H9 (cell line): Measurements from ENCODE around the gene GRID1. TPM values are rescaled to one million over a fixed set of nuclear protein-coding genes. Genes with fewer than 3 reads are reported as not detected.

ENCODE experiments used
- DNase-seq: peaks from one replicate; pipeline ENCODE4 v3.0.0-alpha.2; 2017
- H2AFZ ChIP-seq: one replicate; pipeline ENCODE4 v1.6.1; 2013; ENCODE audit warnings: mild to moderate bottlenecking, low read length, control low read depth, moderate library complexity
- H2AK5ac ChIP-seq: 2 replicates; pipeline ENCODE4 v1.6.1; 2013; ENCODE audit warnings: low read length, control low read depth, mixed read lengths; ENCODE audit not compliant: insufficient read length
- H2BK120ac ChIP-seq: one replicate; pipeline ENCODE4 v1.6.1; 2013; ENCODE audit warnings: low read depth, mild to moderate bottlenecking, low read length, control low read depth, inconsistent platforms; ENCODE audit not compliant: poor library complexity, severe bottlenecking
- H2BK12ac ChIP-seq: 2 replicates; pipeline ENCODE4 v1.6.1; 2013; ENCODE audit warnings: low read length, control low read depth, mixed read lengths, low read depth; ENCODE audit not compliant: insufficient read length
- H2BK15ac ChIP-seq: 2 replicates; pipeline ENCODE4 v1.6.1; 2013; ENCODE audit warnings: low read depth, low read length, control low read depth
- H2BK20ac ChIP-seq: one replicate; pipeline ENCODE4 v1.6.1; 2013; ENCODE audit warnings: low read depth, mild to moderate bottlenecking, low read length, control low read depth, inconsistent platforms; ENCODE audit not compliant: poor library complexity, severe bottlenecking
- H2BK5ac ChIP-seq: 2 replicates; pipeline ENCODE4 v1.6.1; 2013; ENCODE audit warnings: low read length, control low read depth, mixed read lengths; ENCODE audit not compliant: insufficient read length
- H3K14ac ChIP-seq: 2 replicates; pipeline ENCODE4 v1.6.1; 2013; ENCODE audit warnings: low read length, control low read depth; ENCODE audit not compliant: insufficient read depth
- H3K18ac ChIP-seq: 2 replicates; pipeline ENCODE4 v1.6.1; 2013; ENCODE audit warnings: low read depth, mild to moderate bottlenecking, mixed read lengths, low read length, control low read depth; ENCODE audit not compliant: insufficient read length
- H3K23ac ChIP-seq: 2 replicates; pipeline ENCODE4 v1.6.1; 2013; ENCODE audit warnings: low read length, control low read depth, mixed read lengths, low read depth; ENCODE audit not compliant: insufficient read length
- H3K23me2 ChIP-seq: 2 replicates; pipeline ENCODE4 v1.6.1; 2013; ENCODE audit warnings: low read depth, mild to moderate bottlenecking, mixed read lengths, low read length, control low read depth; ENCODE audit not compliant: insufficient read length, poor library complexity, severe bottlenecking
- H3K27ac ChIP-seq: 2 replicates; pipeline ENCODE4 v1.5.1; 2013; ENCODE audit warnings: low read length, control low read depth, mixed read lengths, low read depth; ENCODE audit not compliant: insufficient read length
- H3K27me3 ChIP-seq: 2 replicates; pipeline ENCODE4 v1.6.1; 2013; ENCODE audit warnings: low read length, control low read depth, inconsistent platforms; ENCODE audit not compliant: insufficient read depth
- H3K4ac ChIP-seq: 2 replicates; pipeline ENCODE4 v1.6.1; 2013; ENCODE audit warnings: low read depth, mild to moderate bottlenecking, control low read depth, inconsistent platforms, low read length, moderate library complexity
- H3K4me1 ChIP-seq: 2 replicates; pipeline ENCODE4 v1.6.1; 2013; ENCODE audit warnings: low read length, control low read depth, inconsistent platforms; ENCODE audit not compliant: insufficient read depth
- H3K4me2 ChIP-seq: 2 replicates; pipeline ENCODE4 v1.6.1; 2013; ENCODE audit warnings: low read length, control low read depth, mixed read lengths; ENCODE audit not compliant: insufficient read length, insufficient read depth
- H3K56ac ChIP-seq: 2 replicates; pipeline ENCODE4 v1.6.1; 2013; ENCODE audit warnings: low read depth, mild to moderate bottlenecking, mixed read lengths, low read length, control low read depth; ENCODE audit not compliant: insufficient read length
- H3K79me1 ChIP-seq: 2 replicates; pipeline ENCODE4 v1.6.1; 2013; ENCODE audit warnings: low read depth, mild to moderate bottlenecking, moderate library complexity, low read length, control low read depth, inconsistent platforms; ENCODE audit not compliant: insufficient read depth, poor library complexity, severe bottlenecking
- H3K79me2 ChIP-seq: 2 replicates; pipeline ENCODE4 v1.6.1; 2013; ENCODE audit warnings: low read length, control low read depth, inconsistent platforms; ENCODE audit not compliant: insufficient read depth
- H3K9ac ChIP-seq: 2 replicates; pipeline ENCODE4 v1.6.1; 2013; ENCODE audit warnings: low read length, control low read depth, mixed read lengths; ENCODE audit not compliant: insufficient read length; ENCODE audit errors: extremely low read depth
- H3K9me3 ChIP-seq: one replicate; pipeline ENCODE4 v1.6.1; 2013; ENCODE audit warnings: low read depth, low read length, inconsistent platforms; ENCODE audit not compliant: control insufficient read depth
- H3T11ph ChIP-seq: one replicate; pipeline ENCODE4 v1.6.1; 2013; ENCODE audit warnings: mild to moderate bottlenecking, low read length, control low read depth, inconsistent platforms
- H4K20me1 ChIP-seq: one replicate; pipeline ENCODE4 v1.6.1; 2013; ENCODE audit not compliant: control insufficient read depth, insufficient read length, insufficient read depth
- H4K5ac ChIP-seq: 2 replicates; pipeline ENCODE4 v1.6.1; 2013; ENCODE audit warnings: low read depth, mild to moderate bottlenecking, mixed read lengths, low read length, control low read depth; ENCODE audit not compliant: insufficient read length
- H4K8ac ChIP-seq: replicated peaks from 2 replicates; pipeline ENCODE4 v1.6.1; 2013; ENCODE audit warnings: low read length, control low read depth, mixed read lengths, low read depth; ENCODE audit not compliant: insufficient read length
- H4K91ac ChIP-seq: 2 replicates; pipeline ENCODE4 v1.6.1; 2013; ENCODE audit warnings: low read depth, mild to moderate bottlenecking, moderate library complexity, mixed read lengths, low read length, control low read depth; ENCODE audit not compliant: insufficient read length
- H3K27ac Mint-ChIP-seq, 3 experiments: 2 replicates in 2 of 3; 3 replicates in 1 of 3; pipeline ENCODE4 v1.8.0; 2020 to 2021; ENCODE audit warnings: mixed read lengths in 3 of 3, mild to moderate bottlenecking in 1 of 3, moderate library complexity in 1 of 3
- H3K27me3 Mint-ChIP-seq: 2 replicates; pipeline ENCODE4 v1.8.0; 2021; ENCODE audit warnings: low read depth, mild to moderate bottlenecking, moderate library complexity, mixed read lengths
- H3K36me3 Mint-ChIP-seq, 3 experiments: 2 replicates in 2 of 3; 3 replicates in 1 of 3; pipeline ENCODE4 v1.8.0; 2020 to 2021; ENCODE audit warnings: low read depth in 3 of 3, mixed read lengths in 3 of 3; ENCODE audit not compliant: insufficient read depth in 1 of 3
- H3K4me1 Mint-ChIP-seq, 2 experiments: 2 replicates each; pipeline ENCODE4 v1.8.0; 2020; ENCODE audit warnings: mixed read lengths in 2 of 2
- H3K4me3 Mint-ChIP-seq, 2 experiments: 2 replicates in 1 of 2; 3 replicates in 1 of 2; pipeline ENCODE4 v1.8.0; 2020 to 2021; ENCODE audit warnings: mild to moderate bottlenecking in 2 of 2, mixed read lengths in 2 of 2, moderate library complexity in 1 of 2
- H3K9me3 Mint-ChIP-seq, 2 experiments: 2 replicates in 1 of 2; 3 replicates in 1 of 2; pipeline ENCODE4 v1.8.0; 2020; ENCODE audit warnings: mild to moderate bottlenecking in 2 of 2, mixed read lengths in 2 of 2, moderate library complexity in 1 of 2
- WGBS: extraction: QIAGEN DNeasy Blood & Tissue Kit; methylation state at CpG from one replicate; pipeline ENCODE4 v1.1.7; 2013; ENCODE audit warnings: missing lambda C conversion rate, low lambda C conversion rate, mixed read lengths; ENCODE audit not compliant: insufficient read length; ENCODE audit errors: extremely low coverage; 5-methylcytosine and 5-hydroxymethylcytosine counted together
- total RNA-seq: library from RNA; stranded (reverse); gene quantifications from 2 replicates; pipeline ENCODE4 v1.2.1, GENCODE V29; 2021
- TF ChIP-seq, protein P1 (sequence below): fragments of 200-600 bp; sonication (generic); conservative IDR thresholded peaks from 3 replicates; pipeline ENCODE4 v1.8.0; 2021; ENCODE audit warnings: antibody characterized with exemption, mild to moderate bottlenecking

Gene GRID1
- total RNA-seq, 1 experiment from 2014 or later, result 0.35 TPM

DNA sequence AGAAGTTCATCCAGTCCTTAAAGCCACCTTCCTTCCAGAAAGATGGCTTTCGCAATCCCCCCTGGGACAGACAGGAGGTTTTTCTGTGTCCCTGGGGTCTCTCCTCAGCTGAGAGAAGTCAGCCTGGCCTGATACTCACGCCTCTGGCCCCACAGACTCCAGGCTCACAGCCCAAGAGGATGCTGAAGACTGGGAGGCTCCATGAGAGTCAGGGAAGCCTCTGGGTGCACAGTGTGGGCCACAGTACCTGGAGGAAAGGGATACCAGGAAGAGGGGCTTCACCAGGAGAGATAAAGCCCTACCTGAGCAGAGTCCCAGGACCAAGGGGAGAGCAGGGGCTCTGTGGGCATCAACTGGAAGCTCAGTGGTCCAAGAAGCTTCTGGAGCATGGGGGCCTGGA, 324.4 kb downstream of the GRID1 start:
- Histone ChIP-seq H2BK12ac (no peak overlapping the region), H3K27ac (no peak overlapping the region), H3K18ac (no peak overlapping the region), H2AK5ac (no peak overlapping the region), H4K91ac (no peak overlapping the region), H3K79me1 (no peaks in the 10 kb centered on the region), H2AFZ (no peak overlapping the region), H3K27me3 (no peaks in the 10 kb centered on the region), H3T11ph (no peak overlapping the region), H3K79me2 (no peaks in the 10 kb centered on the region), H3K9ac (no peak overlapping the region), H2BK15ac (no peak overlapping the region), H2BK20ac (no peak overlapping the region), H3K23me2 (no peaks in the 10 kb centered on the region), H4K8ac (no peak overlapping the region), H3K56ac (no peak overlapping the region), H3K4me2 (no peak overlapping the region), H3K14ac (no peak overlapping the region), H3K9me3 (no peaks in the 10 kb centered on the region), H2BK120ac (no peak overlapping the region), H4K20me1 (no peaks in the 10 kb centered on the region), H3K4ac (no peak overlapping the region), H3K23ac (no peak overlapping the region), H3K4me1 (no peaks in the 10 kb centered on the region), H2BK5ac (no peak overlapping the region), H4K5ac (no peak overlapping the region)
- Mint-ChIP-seq H3K36me3 (no peaks in the 10 kb centered on the region), H3K9me3 (no peaks in the 10 kb centered on the region; a peak in 1 of 5 replicates), H3K4me3 (no peak overlapping the region), H3K4me1 (peaks cover 0 to 4% of the 10 kb centered on the region in 2 experiments; a peak in 2 of 4 replicates), H3K27ac (no peak overlapping the region), H3K27me3 (no peaks in the 10 kb centered on the region)
- no peak for DNase-seq
- TF ChIP-seq, protein P1, sequence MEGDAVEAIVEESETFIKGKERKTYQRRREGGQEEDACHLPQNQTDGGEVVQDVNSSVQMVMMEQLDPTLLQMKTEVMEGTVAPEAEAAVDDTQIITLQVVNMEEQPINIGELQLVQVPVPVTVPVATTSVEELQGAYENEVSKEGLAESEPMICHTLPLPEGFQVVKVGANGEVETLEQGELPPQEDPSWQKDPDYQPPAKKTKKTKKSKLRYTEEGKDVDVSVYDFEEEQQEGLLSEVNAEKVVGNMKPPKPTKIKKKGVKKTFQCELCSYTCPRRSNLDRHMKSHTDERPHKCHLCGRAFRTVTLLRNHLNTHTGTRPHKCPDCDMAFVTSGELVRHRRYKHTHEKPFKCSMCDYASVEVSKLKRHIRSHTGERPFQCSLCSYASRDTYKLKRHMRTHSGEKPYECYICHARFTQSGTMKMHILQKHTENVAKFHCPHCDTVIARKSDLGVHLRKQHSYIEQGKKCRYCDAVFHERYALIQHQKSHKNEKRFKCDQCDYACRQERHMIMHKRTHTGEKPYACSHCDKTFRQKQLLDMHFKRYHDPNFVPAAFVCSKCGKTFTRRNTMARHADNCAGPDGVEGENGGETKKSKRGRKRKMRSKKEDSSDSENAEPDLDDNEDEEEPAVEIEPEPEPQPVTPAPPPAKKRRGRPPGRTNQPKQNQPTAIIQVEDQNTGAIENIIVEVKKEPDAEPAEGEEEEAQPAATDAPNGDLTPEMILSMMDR, result no peak
- WGBS, result no CpG with 5 or more reads among the region's 2 CpGs
